HG02970 (cell line): ENCODE measurements around the gene HEXA.

ENCODE experiments used
- ATAC-seq: cut with Tn5 transposase; IDR thresholded peaks from one replicate; pipeline ENCODE4 v1.9.1; 2021; ENCODE audit warnings: mild to moderate bottlenecking, moderate library complexity, moderate number of reproducible peaks; ENCODE audit not compliant: unreplicated experiment, low FRiP score

The HEXA gene

GRCh38 chr15:72331021-72331420, 44.8 kb downstream of the HEXA start:
- no peak for ATAC-seq

GRCh38 chr15:72323752-72324151, 52.1 kb downstream of the HEXA start:
- ATAC-seq = no peak

- peak; percentile 50 for ATAC-seq
Measured at GRCh38 chr15:72319985-72320671, 55.7 kb downstream of the HEXA start, which contains the start of gene CELF6. TSS of gene CELF6 (minus strand) at chr15:72320157. CDS start at chr15:72319874, 283 bp downstream.

- peak; percentile 31 for ATAC-seq
Measured at GRCh38 chr15:72319360-72319984, 56.3 kb downstream of the HEXA start.

- no peak for ATAC-seq
Measured at GRCh38 chr15:72318408-72318942, 57.3 kb downstream of the HEXA start.

- no peak for ATAC-seq
Measured at GRCh38 chr15:72315706-72316370, 60.0 kb downstream of the HEXA start.

GRCh38 chr15:72313881-72314280, 61.9 kb downstream of the HEXA start:
- no peak for ATAC-seq

GRCh38 chr15:72313448-72313840, 62.4 kb downstream of the HEXA start:
- no peak for ATAC-seq

GRCh38 chr15:72312605-72313447, 63.0 kb downstream of the HEXA start:
- ATAC-seq = no peak

- ATAC-seq = no peak
Measured at GRCh38 chr15:72307026-72307425, 68.8 kb downstream of the HEXA start.

- no peak for ATAC-seq
Measured at GRCh38 chr15:72306211-72306785, 69.5 kb downstream of the HEXA start.

- no peak for ATAC-seq
Measured at GRCh38 chr15:72304596-72304995, 71.2 kb downstream of the HEXA start.

GRCh38 chr15:72302955-72303354, 72.9 kb downstream of the HEXA start:
- ATAC-seq = no peak
